Activated CD8-positive, alpha-beta T cell treated with anti-CD3 and anti-CD28 coated beads, Interleukin-2, amount 10 ng/mL, durations not matched to agents 7 days and 5 days (primary cell): Measurements from ENCODE around the gene RIF1. TPM values are rescaled to one million over a fixed set of nuclear protein-coding genes. Genes with fewer than 3 reads are reported as not detected.

Source experiments
- ATAC-seq: fragments of 150-1000 bp; cut with Tn5 transposase; one replicate; pipeline ENCODE4 v1.10.0; 2021; ENCODE audit warnings: moderate library complexity
- CTCF ChIA-PET: fragments of 350-600 bp; sonication (Branson Sonifier 250); formaldehyde crosslinking; loops from one replicate; lab custom pipeline; 2021; ENCODE audit warnings: antibody characterized with exemption; lab: Charles Lee
- POLR2A ChIA-PET: fragments of 350-600 bp; sonication (Branson Sonifier 250); formaldehyde crosslinking; loops from one replicate; lab custom pipeline; 2021; ENCODE audit warnings: antibody characterized with exemption; lab: Charles Lee
- DNase-seq: peaks from one replicate; pipeline ENCODE4 v3.0.0-alpha.2; 2020
- H3K27ac Mint-ChIP-seq: one replicate; pipeline ENCODE4 v1.8.0; 2021; ENCODE audit warnings: mild to moderate bottlenecking, mixed read lengths
- H3K27me3 Mint-ChIP-seq: one replicate; pipeline ENCODE4 v1.8.0; 2021; ENCODE audit warnings: low read depth, mixed read lengths
- H3K36me3 Mint-ChIP-seq: one replicate; pipeline ENCODE4 v1.8.0; 2021; ENCODE audit warnings: low read depth, mixed read lengths
- H3K4me1 Mint-ChIP-seq: one replicate; pipeline ENCODE4 v1.8.0; 2021; ENCODE audit warnings: low read depth, mixed read lengths
- H3K4me3 Mint-ChIP-seq: one replicate; pipeline ENCODE4 v1.8.0; 2021; ENCODE audit warnings: mild to moderate bottlenecking, mixed read lengths
- H3K9me3 Mint-ChIP-seq: one replicate; pipeline ENCODE4 v1.8.0; 2022; ENCODE audit warnings: mixed read lengths; ENCODE audit not compliant: insufficient read depth
- microRNA-seq: library from miRNA; unstranded; fragments of <30 nt; microRNA quantifications from one replicate; pipeline ENCODE4 v1.2.0, GENCODE V29; 2022
- total RNA-seq, 2 experiments: library from RNA; stranded (reverse); gene quantifications; one replicate each; pipeline ENCODE4 v1.2.3, GENCODE V29; 2021

RIF1 gene
- total RNA-seq, 2 experiments from 2014 or later = 55.9 to 56.6 TPM

DNA sequence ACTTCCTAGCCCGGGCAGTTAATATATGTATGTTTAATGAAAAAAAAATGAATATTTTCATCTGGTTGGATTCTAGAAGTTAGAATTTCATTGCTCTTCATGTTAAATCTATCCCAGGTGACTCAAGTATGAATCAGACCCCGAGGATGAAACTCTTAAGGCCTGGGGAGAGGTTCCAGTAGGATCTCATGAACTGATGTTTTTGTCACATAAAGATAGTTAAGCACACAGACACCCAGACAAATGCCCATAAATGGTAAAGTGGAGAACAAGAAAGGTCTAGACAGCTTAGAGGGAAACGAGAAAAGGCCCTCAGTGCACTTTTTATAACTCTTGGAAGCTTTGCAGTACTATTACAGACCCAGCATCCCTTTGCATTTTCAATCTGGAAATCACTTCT is 114.1 kb downstream of the RIF1 start:
- no peak for DNase-seq
- H3K4me1 Mint-ChIP-seq = no peaks in the 10 kb centered on the region
- ChIA-PET CTCF (no interaction called here), POLR2A (no interaction called here)
- no peaks in the 10 kb centered on the region for H3K9me3 Mint-ChIP-seq
- H3K27ac Mint-ChIP-seq = no peak overlapping the region
- no peak overlapping the region for H3K4me3 Mint-ChIP-seq
- H3K27me3 Mint-ChIP-seq = no peaks in the 10 kb centered on the region
- ATAC-seq = no peak
- no peaks in the 10 kb centered on the region for H3K36me3 Mint-ChIP-seq

GRCh38 chr2:151525821-151526373 is 116.2 kb downstream of the RIF1 start:
- Mint-ChIP-seq H3K4me1 (no peaks in the 10 kb centered on the region), H3K27me3 (no peaks in the 10 kb centered on the region), H3K4me3 (no peak overlapping the region), H3K36me3 (no peaks in the 10 kb centered on the region), H3K9me3 (no peaks in the 10 kb centered on the region), H3K27ac (no peak overlapping the region)
- POLR2A ChIA-PET = interaction anchor here (0.6 kb wide), 1 partner anchor 116 kb away, joined by 3 read pairs; no protein-coding TSS in a partner anchor
- ATAC-seq (no peak), DNase-seq (no peak)
- CTCF ChIA-PET = no interaction called here

DNA sequence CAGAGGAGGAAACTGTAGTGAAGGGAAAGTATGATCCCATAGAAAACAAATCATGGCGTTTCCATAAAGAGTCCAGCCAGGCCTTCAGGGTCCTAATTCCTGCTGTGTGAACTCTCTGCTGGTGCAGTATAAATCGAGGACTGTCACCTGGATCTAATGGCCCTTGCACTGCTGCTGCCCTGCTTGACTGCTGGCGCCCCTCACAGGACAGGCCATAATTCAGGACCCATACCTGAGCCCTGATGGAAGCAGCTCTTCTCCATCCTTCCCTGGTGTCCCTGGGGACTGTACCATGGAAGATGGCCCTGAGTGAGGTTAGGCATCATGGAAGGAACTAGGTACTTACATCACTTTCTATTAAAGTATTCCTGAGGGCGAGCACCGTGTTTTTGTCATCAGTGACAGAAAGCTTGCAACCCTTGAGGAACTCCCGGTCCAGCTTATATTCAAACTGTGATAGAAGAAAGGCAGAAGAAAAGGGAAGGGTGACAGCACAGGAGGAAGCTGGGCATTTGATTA is 116.9 kb downstream of the RIF1 start:
- no peaks in the 10 kb centered on the region for H3K4me1 Mint-ChIP-seq
- no peak overlapping the region for H3K4me3 Mint-ChIP-seq
- no peaks in the 10 kb centered on the region for H3K9me3 Mint-ChIP-seq
- no peaks in the 10 kb centered on the region for H3K27me3 Mint-ChIP-seq
- no peak overlapping the region for H3K27ac Mint-ChIP-seq
- ChIA-PET POLR2A (no interaction called here), CTCF (no interaction called here)
- ATAC-seq (no peak), DNase-seq (no peak)
- H3K36me3 Mint-ChIP-seq = no peaks in the 10 kb centered on the region

Small RNA genes within 50 kb of the gene (microRNA-seq; reads per million reads assigned to microRNA genes)
- gene MIR4773-1 (not detected), gene MIR4773-2 (not detected)

Other genes starting within 250 kb of the RIF1 start
- gene RBM43, start 148.0 kb upstream of the RIF1 start, total RNA-seq = 1 to 10 TPM; 4.4 to 4.9 TPM
- gene NMI, start 120.2 kb upstream of the RIF1 start, total RNA-seq = 10 to 100 TPM; 62.2 to 70.2 TPM
- not detected for gene TNFAIP6, start 52.3 kb upstream of the RIF1 start, total RNA-seq